Activated naive CD8-positive, alpha-beta T cell treated with anti-CD3 and anti-CD28 coated beads, Interleukin-2, amount 10 ng/mL, durations not matched to agents 7 days and 5 days (primary cell): Measurements from ENCODE around the gene OR11H7. TPM values are rescaled to one million over a fixed set of nuclear protein-coding genes. Genes with fewer than 3 reads are reported as not detected.
"Not testable (repeated sequence)": the region's sequence is repeated elsewhere in the genome, so short reads cannot be mapped to it uniquely, and the experiment has no call there.

Experiments
- ATAC-seq: fragments of 150-1000 bp; cut with Tn5 transposase; one replicate; pipeline ENCODE4 v1.10.0; 2021; ENCODE audit warnings: low read depth, moderate library complexity
- POLR2A ChIA-PET: fragments of 350-600 bp; sonication (Branson Sonifier 250); formaldehyde crosslinking; loops from one replicate; lab custom pipeline; 2021; ENCODE audit warnings: antibody characterized with exemption; lab: Charles Lee
- DNase-seq: peaks from one replicate; pipeline ENCODE4 v3.0.0; 2021
- H3K27ac Mint-ChIP-seq: one replicate; pipeline ENCODE4 v1.8.0; 2022; ENCODE audit warnings: mild to moderate bottlenecking, mixed read lengths
- H3K27me3 Mint-ChIP-seq: one replicate; pipeline ENCODE4 v1.8.0; 2022; ENCODE audit warnings: mild to moderate bottlenecking, moderate library complexity, mixed read lengths
- H3K36me3 Mint-ChIP-seq: one replicate; pipeline ENCODE4 v1.8.0; 2021; ENCODE audit warnings: mild to moderate bottlenecking, mixed read lengths
- H3K4me1 Mint-ChIP-seq: one replicate; pipeline ENCODE4 v1.8.0; 2021; ENCODE audit warnings: mixed read lengths
- H3K4me3 Mint-ChIP-seq: one replicate; pipeline ENCODE4 v1.8.0; 2022; ENCODE audit warnings: mild to moderate bottlenecking, moderate library complexity, mixed read lengths
- H3K9me3 Mint-ChIP-seq: one replicate; pipeline ENCODE4 v1.8.0; 2021; ENCODE audit warnings: mixed read lengths
- total RNA-seq, 2 experiments: library from RNA; stranded (reverse); gene quantifications; one replicate each; pipeline ENCODE4 v1.2.3, GENCODE V29; 2021

Gene OR11H7
- total RNA-seq, 2 experiments from 2014 or later: not detected

DNA sequence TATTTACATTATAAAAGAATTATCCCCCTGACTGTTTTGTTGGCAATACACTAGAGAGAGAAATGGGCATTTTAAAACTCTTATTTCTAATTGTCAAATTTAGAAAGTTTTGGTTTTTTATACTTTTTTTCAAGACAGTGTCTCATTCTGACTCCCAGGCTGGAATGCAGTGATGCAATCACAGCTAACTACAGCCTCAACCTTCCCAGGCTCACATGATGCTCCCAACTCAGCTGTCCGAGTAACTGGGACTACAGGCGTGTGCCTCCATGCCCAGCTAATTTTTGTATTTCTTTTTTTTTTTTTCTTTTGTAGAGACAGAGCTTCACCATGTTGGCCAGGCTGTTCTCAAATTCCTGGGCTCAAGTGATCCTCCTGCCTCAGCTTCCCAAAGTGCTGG lies 13.6 kb upstream of the OR11H7 start:
- Mint-ChIP-seq H3K27ac (no peak overlapping the region), H3K4me1 (no peaks in the 10 kb centered on the region), H3K4me3 (no peak overlapping the region), H3K9me3 (no peaks in the 10 kb centered on the region), H3K36me3 (no peaks in the 10 kb centered on the region), H3K27me3 (peaks cover 2% of the 10 kb centered on the region)
- POLR2A ChIA-PET: interaction anchor here (0.7 kb wide), 1 partner anchor 606 kb away, joined by 3 read pairs; no protein-coding TSS in a partner anchor
- ATAC-seq (no peak), DNase-seq (no peak)

DNA sequence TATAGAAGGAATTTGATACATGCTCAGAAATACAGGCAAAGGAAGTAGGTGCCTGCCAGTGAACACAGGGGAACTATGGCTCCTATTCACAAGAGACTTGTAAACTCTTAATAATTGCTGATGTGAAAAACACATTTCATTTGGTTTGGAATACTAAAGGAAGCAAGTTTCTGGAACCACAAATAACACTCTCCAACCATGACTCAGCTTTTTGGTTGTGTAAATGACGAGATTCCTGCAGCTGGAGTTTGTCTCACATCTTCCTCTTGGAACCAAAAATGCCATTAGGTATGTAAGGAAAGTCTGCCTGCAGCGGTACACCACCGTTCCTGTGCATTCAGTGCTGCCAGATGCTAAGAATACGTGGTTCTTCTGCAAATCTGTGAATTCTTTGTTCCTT lies 9.7 kb upstream of the OR11H7 start:
- POLR2A ChIA-PET: no interaction called here
- H3K27ac Mint-ChIP-seq: no peak overlapping the region
- ATAC-seq: no peak

DNA sequence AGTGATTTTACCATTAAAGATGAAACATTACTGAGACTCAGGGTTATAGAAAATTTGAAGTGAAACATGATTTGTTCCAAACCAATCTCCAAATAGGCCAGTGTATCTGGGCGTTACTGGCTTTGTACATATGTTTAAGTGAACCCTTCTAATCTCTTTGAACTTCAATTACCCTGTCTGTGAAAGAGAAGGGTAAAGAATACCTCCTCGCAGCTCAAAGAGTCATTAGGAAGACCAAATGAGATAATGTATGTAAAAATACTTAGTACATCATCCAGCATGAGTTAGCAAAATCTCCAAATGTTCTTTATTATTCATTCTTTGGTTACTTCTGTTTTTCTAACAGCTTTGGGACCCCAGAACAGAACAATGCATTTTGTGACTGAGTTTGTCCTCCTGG lies 5.4 kb upstream of the OR11H7 start, which contains the start of gene OR11H6:
Gene OR11H6 (plus strand): TSS at position 301 of the 400 bp plus-strand sequence. CDS start 0 bp downstream, at position 301.
- Mint-ChIP-seq H3K36me3 (no peaks in the 10 kb centered on the region), H3K4me3 (no peak within 1 kb of the TSS), H3K4me1 (no peaks in the 10 kb centered on the region), H3K9me3 (peaks cover 3% of the 10 kb centered on the region), H3K27ac (no peak within 1 kb of the TSS), H3K27me3 (peaks cover 12% of the 10 kb centered on the region)
- no peak for ATAC-seq
- POLR2A ChIA-PET: no interaction called here
- no peak for DNase-seq

More for the DNA sequence above, 9.7 kb upstream of the OR11H7 start:
- no peak for DNase-seq
- Mint-ChIP-seq H3K4me1 (no peaks in the 10 kb centered on the region), H3K4me3 (no peak overlapping the region), H3K36me3 (no peaks in the 10 kb centered on the region), H3K9me3 (no peaks in the 10 kb centered on the region), H3K27me3 (peaks cover 7% of the 10 kb centered on the region)

DNA sequence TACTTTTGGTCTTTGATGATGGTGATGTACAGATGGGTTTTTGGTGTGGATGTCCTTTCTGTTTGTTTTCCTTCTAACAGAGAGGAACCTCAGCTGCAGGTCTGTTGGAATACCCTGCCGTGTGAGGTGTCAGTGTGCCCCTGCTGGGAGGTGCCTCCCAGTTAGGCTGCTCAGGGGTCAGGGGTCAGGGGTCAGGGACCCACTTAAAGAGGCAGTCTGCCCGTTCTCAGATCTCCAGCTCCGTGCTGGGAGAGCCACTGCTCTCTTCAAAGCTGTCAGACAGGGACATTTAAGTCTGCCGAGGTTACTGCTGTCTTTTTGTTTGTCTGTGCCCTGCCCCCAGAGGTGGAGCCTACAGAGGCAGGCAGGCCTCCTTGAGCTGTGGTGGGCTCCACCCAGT lies 6.6 kb downstream of the OR11H7 start:
- H3K27ac Mint-ChIP-seq, ATAC-seq, H3K36me3 Mint-ChIP-seq, H3K4me1 Mint-ChIP-seq, H3K4me3 Mint-ChIP-seq, H3K27me3 Mint-ChIP-seq, DNase-seq, POLR2A ChIA-PET, H3K9me3 Mint-ChIP-seq: not testable (repeated sequence)

DNA sequence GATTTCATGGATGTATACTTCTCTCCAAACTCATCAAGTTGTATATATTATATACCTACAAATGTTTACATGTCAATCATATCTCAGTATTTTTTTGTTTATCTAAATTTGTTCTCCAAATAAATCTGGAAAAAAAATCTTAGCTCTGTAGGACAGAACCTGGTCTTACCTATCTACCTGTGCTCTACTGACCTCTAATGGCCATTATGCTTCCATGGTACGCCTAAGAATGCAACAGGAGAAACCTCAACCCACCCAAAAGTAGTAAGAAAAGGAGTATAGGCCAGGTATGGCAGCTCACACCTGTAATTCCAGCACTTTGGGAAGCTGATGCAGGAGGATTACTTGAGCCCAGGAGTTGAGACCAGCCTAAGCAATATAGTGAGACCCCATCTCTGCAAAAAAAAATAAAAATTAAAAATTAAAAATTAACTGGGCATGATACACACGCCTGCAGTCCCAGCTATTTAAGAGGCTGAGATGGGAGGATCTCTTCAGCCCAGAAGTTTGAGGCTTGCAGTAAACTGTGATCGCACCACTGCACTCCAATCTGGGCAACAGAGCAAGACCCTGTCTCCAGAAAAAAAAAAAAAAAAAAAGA lies 19.0 kb downstream of the OR11H7 start:
- ATAC-seq (no peak), DNase-seq (no peak)
- POLR2A ChIA-PET: no interaction called here
- Mint-ChIP-seq H3K27ac (no peak overlapping the region), H3K4me1 (no peaks in the 10 kb centered on the region), H3K9me3 (peaks cover 1% of the 10 kb centered on the region), H3K27me3 (peaks cover 3% of the 10 kb centered on the region), H3K36me3 (no peaks in the 10 kb centered on the region), H3K4me3 (no peak overlapping the region)

DNA sequence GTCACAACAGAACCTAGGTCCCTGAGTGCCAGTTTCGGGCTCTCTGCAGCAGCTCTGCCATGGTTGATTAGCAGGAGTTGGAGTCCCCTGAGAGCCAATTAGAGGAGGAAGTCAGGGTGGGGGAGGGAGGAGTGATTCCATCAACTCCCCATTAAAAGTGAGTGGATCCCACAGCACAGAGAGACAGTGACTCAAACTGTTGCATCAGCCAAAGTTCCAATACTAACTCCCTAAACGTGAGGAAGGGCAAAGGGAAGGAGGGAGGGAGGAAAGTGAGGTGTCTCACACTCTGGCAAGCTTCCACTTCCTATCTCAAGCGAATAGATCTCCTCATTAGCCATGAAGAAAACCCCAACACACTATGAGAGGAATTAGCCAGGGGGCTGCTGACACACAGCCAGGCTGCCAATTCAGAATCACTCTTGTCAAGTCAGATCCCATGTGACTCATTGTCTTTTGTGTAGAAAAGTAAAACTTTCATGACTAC lies 33.9 kb downstream of the OR11H7 start:
- Mint-ChIP-seq H3K4me3 (no peak overlapping the region), H3K4me1 (no peaks in the 10 kb centered on the region), H3K9me3 (peaks cover 2% of the 10 kb centered on the region), H3K27ac (no peak overlapping the region), H3K27me3 (no peaks in the 10 kb centered on the region), H3K36me3 (no peaks in the 10 kb centered on the region)
- no peak for DNase-seq
- POLR2A ChIA-PET: no interaction called here
- ATAC-seq: no peak

DNA sequence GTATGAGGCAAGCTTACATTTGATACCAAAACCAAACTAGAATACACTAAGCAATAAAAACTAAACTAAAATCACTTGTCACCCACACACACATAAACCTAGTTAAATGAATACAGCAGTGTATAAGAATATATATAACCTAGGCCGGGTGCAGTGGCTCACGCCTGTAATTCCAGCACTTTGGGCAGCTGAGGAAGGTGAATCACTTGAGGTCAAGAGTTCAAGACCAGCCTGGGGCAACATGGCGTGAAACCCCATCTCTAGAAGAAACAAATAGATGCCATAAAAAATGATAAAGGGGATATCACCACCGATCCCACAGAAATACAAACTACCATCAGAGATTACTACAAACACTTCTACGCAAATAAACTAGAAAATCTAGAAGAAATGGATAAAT lies 35.6 kb downstream of the OR11H7 start:
- POLR2A ChIA-PET, ATAC-seq, H3K27ac Mint-ChIP-seq, H3K9me3 Mint-ChIP-seq, H3K4me3 Mint-ChIP-seq, H3K36me3 Mint-ChIP-seq, H3K4me1 Mint-ChIP-seq, H3K27me3 Mint-ChIP-seq, DNase-seq: not testable (repeated sequence)

DNA sequence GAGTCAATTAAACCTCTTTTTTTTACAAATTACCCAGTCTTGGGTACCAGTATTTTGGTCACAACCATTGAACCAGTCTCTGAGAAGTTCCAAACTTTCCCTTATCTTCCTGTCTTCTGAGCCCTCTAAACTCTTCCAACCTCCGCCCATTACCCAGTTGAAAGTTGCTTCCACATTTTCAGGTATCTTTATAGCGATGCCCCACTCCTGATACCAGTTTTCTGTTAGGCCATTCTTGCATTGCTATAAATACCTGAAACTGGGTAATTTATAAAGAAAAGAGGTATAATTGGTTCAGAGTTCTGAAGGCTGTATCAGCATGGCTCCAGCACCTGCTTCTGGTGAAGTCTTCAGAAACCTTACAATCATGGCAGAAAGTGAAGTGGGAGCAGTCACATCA lies 45.3 kb downstream of the OR11H7 start:
- no peak overlapping the region for H3K27ac Mint-ChIP-seq
- peaks cover 5% of the 10 kb centered on the region for H3K4me1 Mint-ChIP-seq
- POLR2A ChIA-PET: no interaction called here
- H3K4me3 Mint-ChIP-seq: no peak overlapping the region
- no peak for DNase-seq
- H3K36me3 Mint-ChIP-seq: peaks cover 36% of the 10 kb centered on the region
- peaks cover 29% of the 10 kb centered on the region for H3K9me3 Mint-ChIP-seq
- ATAC-seq: no peak
- no peaks in the 10 kb centered on the region for H3K27me3 Mint-ChIP-seq

DNA sequence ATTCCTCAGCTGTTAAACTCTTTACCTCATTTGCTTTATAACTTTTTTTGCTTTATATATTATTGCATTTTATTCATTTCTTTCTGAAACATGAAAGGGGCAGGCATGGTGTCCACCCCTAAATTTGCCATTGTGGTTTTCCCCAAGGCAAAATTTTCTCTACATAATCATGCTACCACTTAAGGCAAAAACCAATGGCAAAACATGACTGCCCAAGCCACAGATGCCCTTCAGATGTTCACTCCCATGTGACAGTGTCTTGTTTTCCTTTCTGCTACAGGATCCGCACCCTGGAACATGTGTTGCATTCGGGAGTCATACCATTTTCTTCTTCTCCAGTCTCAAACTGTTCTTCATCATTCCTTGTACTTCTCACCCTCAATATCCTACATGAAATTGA lies 48.6 kb downstream of the OR11H7 start:
- DNase-seq (no peak), ATAC-seq (no peak)
- POLR2A ChIA-PET: no interaction called here
- H3K27ac Mint-ChIP-seq: no peak overlapping the region
- no peaks in the 10 kb centered on the region for H3K27me3 Mint-ChIP-seq
- peaks cover 9% of the 10 kb centered on the region for H3K4me1 Mint-ChIP-seq
- H3K9me3 Mint-ChIP-seq: peaks cover 20% of the 10 kb centered on the region
- H3K4me3 Mint-ChIP-seq: no peak overlapping the region
- H3K36me3 Mint-ChIP-seq: peaks cover 55% of the 10 kb centered on the region

DNA sequence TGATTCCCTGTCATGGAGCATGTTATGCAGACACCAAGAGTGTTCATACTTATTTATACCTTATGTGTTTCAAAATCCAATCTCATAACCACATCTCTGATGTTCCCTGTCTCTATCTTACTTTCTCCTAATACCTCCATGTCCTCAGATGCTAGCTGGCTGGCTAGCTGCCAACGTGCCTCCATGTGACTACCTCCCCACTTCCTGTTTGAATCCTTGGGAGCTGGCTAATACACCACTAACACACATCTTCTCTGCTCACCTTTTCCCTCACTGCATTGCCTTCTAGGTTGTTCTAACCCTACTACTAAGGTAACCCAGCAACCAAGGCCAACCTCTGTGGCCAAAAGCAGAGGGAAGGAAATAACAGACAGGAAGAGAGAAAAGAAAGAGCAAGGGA lies 49.6 kb downstream of the OR11H7 start:
- Mint-ChIP-seq H3K9me3 (peaks cover 20% of the 10 kb centered on the region), H3K4me1 (peaks cover 9% of the 10 kb centered on the region), H3K4me3 (no peak overlapping the region), H3K36me3 (peaks cover 63% of the 10 kb centered on the region), H3K27me3 (no peaks in the 10 kb centered on the region), H3K27ac (no peak overlapping the region)
- POLR2A ChIA-PET: no interaction called here
- DNase-seq (no peak), ATAC-seq (no peak)

DNA sequence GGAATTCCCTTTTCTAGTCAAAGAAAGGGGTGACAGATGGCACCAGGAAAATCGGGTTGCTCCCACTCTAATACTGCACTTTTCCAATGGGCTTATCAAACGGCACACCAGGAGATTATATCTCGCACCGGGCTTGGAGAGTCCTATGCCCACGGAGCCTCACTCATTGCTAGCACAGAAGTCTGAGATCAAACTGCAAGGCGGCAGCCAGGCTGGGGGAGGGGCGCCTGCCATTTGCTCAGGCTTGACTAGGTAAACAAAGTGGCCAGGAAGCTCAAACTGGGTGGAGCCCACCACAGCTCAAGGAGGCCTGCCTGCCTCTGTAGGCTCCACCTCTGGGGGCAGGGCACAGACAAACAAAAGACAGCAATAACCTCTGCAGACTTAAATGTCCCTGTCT lies 51.5 kb downstream of the OR11H7 start:
- DNase-seq, H3K4me1 Mint-ChIP-seq, H3K4me3 Mint-ChIP-seq, H3K27ac Mint-ChIP-seq, ATAC-seq, POLR2A ChIA-PET, H3K27me3 Mint-ChIP-seq: not testable (repeated sequence)
- H3K9me3 Mint-ChIP-seq: peaks cover 11% of the 10 kb centered on the region
- peaks cover 64% of the 10 kb centered on the region for H3K36me3 Mint-ChIP-seq

Other genes with a start within 250 kb of the OR11H7 start
- gene OR4Q2, start 226.8 kb upstream of the OR11H7 start, total RNA-seq: not detected
- gene OR4K14, start 209.7 kb upstream of the OR11H7 start, total RNA-seq: not detected
- not detected for gene OR4K13, start 192.9 kb upstream of the OR11H7 start, total RNA-seq
- not detected for gene OR4L1, start 168.9 kb upstream of the OR11H7 start, total RNA-seq
- gene OR4K17, start 118.2 kb upstream of the OR11H7 start, total RNA-seq: not detected
- not detected for gene OR4N5, start 90.2 kb upstream of the OR11H7 start, total RNA-seq
- not detected for gene OR11G2, start 38.1 kb upstream of the OR11H7 start, total RNA-seq
- gene OR11H6, start 5.3 kb upstream of the OR11H7 start, total RNA-seq: not detected
- gene OR11H4, start 10.3 kb downstream of the OR11H7 start, total RNA-seq: not detected
- gene TTC5, start 77.0 kb downstream of the OR11H7 start, total RNA-seq: 10 to 100 TPM; 21.9 to 22.2 TPM
- gene CCNB1IP1, start 104.3 kb downstream of the OR11H7 start, total RNA-seq: 10 to 100 TPM; 35.0 to 39.5 TPM
- 10 to 100 TPM; 28.3 to 32.7 TPM for gene PARP2, start 114.7 kb downstream of the OR11H7 start, total RNA-seq
- 10 to 100 TPM; 57.9 to 68.3 TPM for gene TEP1, start 184.5 kb downstream of the OR11H7 start, total RNA-seq
- 1 to 10 TPM; 3.4 to 3.6 TPM for gene KLHL33, start 207.2 kb downstream of the OR11H7 start, total RNA-seq
- 10 to 100 TPM; 63.5 to 65.3 TPM for gene OSGEP, start 225.8 kb downstream of the OR11H7 start, total RNA-seq
- gene APEX1, start 226.2 kb downstream of the OR11H7 start, total RNA-seq: 100 to 1,000 TPM; 118 to 123 TPM
- 10 to 100 TPM; 42.4 to 45.8 TPM for gene PIP4P1, start 232.5 kb downstream of the OR11H7 start, total RNA-seq
- gene PNP, start 240.4 kb downstream of the OR11H7 start, total RNA-seq: 100 to 1,000 TPM; 135 to 141 TPM